Keratinocyte (primary cell): ENCODE data around the gene FUCA2. TPM values are rescaled to one million over a fixed set of nuclear protein-coding genes. Genes with fewer than 3 reads are reported as not detected.

Source experiments
- DNase-seq: peaks from one replicate; pipeline ENCODE4 v3.0.0-alpha.2; 2011; ENCODE audit warnings: low read depth, missing footprints, low spot score
- FAIRE-seq: peaks from 2 replicates; lab custom pipeline; 2011; peaks lifted over from hg19 to GRCh38; lab: Jason Lieb, UNC
- H2AFZ ChIP-seq: 2 replicates; pipeline ENCODE4 v1.6.0; 2012; ENCODE audit warnings: low read length, control low read depth, inconsistent platforms; ENCODE audit not compliant: control insufficient read depth
- H3K27ac ChIP-seq: 2 replicates; pipeline ENCODE4 v1.5.1; 2011; ENCODE audit warnings: low read length; ENCODE audit not compliant: control insufficient read depth, insufficient read depth
- H3K27me3 ChIP-seq: 3 replicates; pipeline ENCODE4 v1.6.0; 2011; ENCODE audit warnings: low read length; ENCODE audit not compliant: control insufficient read depth, insufficient read depth; ENCODE audit errors: extremely low read depth
- H3K36me3 ChIP-seq, 2 experiments: 2 replicates in 1 of 2; 3 replicates in 1 of 2; pipeline ENCODE4 v1.5.1; 2011; ENCODE audit warnings: low read length in 2 of 2, mild to moderate bottlenecking in 1 of 2; ENCODE audit not compliant: control insufficient read depth in 2 of 2, insufficient read depth in 2 of 2; ENCODE audit errors: extremely low read depth in 1 of 2
- H3K4me1 ChIP-seq: 3 replicates; pipeline ENCODE4 v1.5.1; 2011; ENCODE audit warnings: low read length; ENCODE audit not compliant: control insufficient read depth, insufficient read depth; ENCODE audit errors: extremely low read depth
- H3K4me2 ChIP-seq: 3 replicates; pipeline ENCODE4 v1.6.0; 2011; ENCODE audit warnings: low read depth, low read length; ENCODE audit not compliant: control insufficient read depth, insufficient read depth; ENCODE audit errors: extremely low read depth
- H3K4me3 ChIP-seq, 3 experiments: fragments of 200-600 bp in 1 of 3; sonication (generic) in 1 of 3; 2 replicates in 2 of 3; 3 replicates in 1 of 3; pipeline ENCODE4 v1.5.1; 2011 to 2016; ENCODE audit warnings: low read length in 3 of 3, mild to moderate bottlenecking in 3 of 3, control low read depth in 2 of 3, inconsistent platforms in 1 of 3, low read depth in 1 of 3, mixed read lengths in 1 of 3, mixed run types in 1 of 3, moderate library complexity in 1 of 3; ENCODE audit not compliant: control insufficient read depth in 2 of 3, insufficient read depth in 2 of 3; ENCODE audit errors: extremely low read depth in 1 of 3
- H3K79me2 ChIP-seq: 2 replicates; pipeline ENCODE4 v1.6.0; 2012; ENCODE audit warnings: low read length; ENCODE audit not compliant: control insufficient read depth, insufficient read depth
- H3K9ac ChIP-seq: 3 replicates; pipeline ENCODE4 v1.6.0; 2011; ENCODE audit warnings: low read length; ENCODE audit not compliant: control insufficient read depth, insufficient read depth; ENCODE audit errors: extremely low read depth
- H3K9me1 ChIP-seq: 3 replicates; pipeline ENCODE4 v1.6.0; 2011; ENCODE audit warnings: low read length; ENCODE audit not compliant: control insufficient read depth, insufficient read depth; ENCODE audit errors: extremely low read depth
- H3K9me3 ChIP-seq: 2 replicates; pipeline ENCODE4 v1.5.1; 2012; ENCODE audit warnings: low read depth, low read length; ENCODE audit not compliant: control insufficient read depth
- H4K20me1 ChIP-seq: 3 replicates; pipeline ENCODE4 v1.6.0; 2011; ENCODE audit warnings: low read length; ENCODE audit not compliant: control insufficient read depth, insufficient read depth; ENCODE audit errors: extremely low read depth
- EZH2 ChIP-seq: IDR thresholded peaks from one replicate; pipeline ENCODE4 v1.6.1; 2012; ENCODE audit warnings: inconsistent platforms, mild to moderate bottlenecking, low read length, moderate library complexity
- dilution Hi-C: fragments of 300-500 bp; cut with MboI; formaldehyde crosslinking; loops from one replicate; pipeline ENCODE4 v1.7.0; 2020; ENCODE audit warnings: low sequenced_read_pairs; ENCODE audit not compliant: extremely low pct_ligation_motif_present
- polyA plus RNA-seq, 5 experiments: library from polyadenylated mRNA; depleted of rRNA in 3 of 5; stranded (reverse) in 3 of 5; stranded (forward) in 1 of 5; unstranded in 1 of 5; fragments of >200 nt; gene quantifications; 1 replicate in 1 of 5; 2 replicates in 3 of 5; 3 replicates in 1 of 5; pipeline versions ENCODE4 v1.2.1 to v1.2.3, GENCODE V29; 2011 to 2012; ENCODE audit warnings: missing spikeins in 2 of 5, low read depth in 1 of 5, low replicate concordance in 1 of 5
- TF ChIP-seq, protein P1 (sequence below), 3 experiments: IDR thresholded peaks in 1 of 3; conservative IDR thresholded peaks in 1 of 3; optimal IDR thresholded peaks in 1 of 3; 2 replicates in 2 of 3; 3 replicates in 1 of 3; pipeline versions ENCODE3 to v1.5.1; 2011; ENCODE audit warnings: low read length in 3 of 3, mild to moderate bottlenecking in 3 of 3, moderate library complexity in 2 of 3, control low read depth in 1 of 3, inconsistent platforms in 1 of 3; ENCODE audit not compliant: insufficient read depth in 2 of 3; ENCODE audit errors: extremely low read depth in 1 of 3

FUCA2 gene
- polyA plus RNA-seq, 1 donor (not counting 4 experiments of a cell fraction or from before 2014, with no cell fraction given), result 12.5 TPM

- Histone ChIP-seq H3K4me2 (no peak overlapping the region), H4K20me1 (no peaks in the 10 kb centered on the region), H3K79me2 (no peaks in the 10 kb centered on the region), H3K9me3 (no peaks in the 10 kb centered on the region), H3K27me3 (no peaks in the 10 kb centered on the region), H3K27ac (no peak overlapping the region), H3K4me3 (no peak overlapping the region), H3K4me1 (no peaks in the 10 kb centered on the region), H3K36me3 (no peaks in the 10 kb centered on the region), H3K9me1 (no peaks in the 10 kb centered on the region), H2AFZ (no peak overlapping the region), H3K9ac (no peak overlapping the region)
- dilution Hi-C loops, result no loop called here
- TF ChIP-seq EZH2, result no peak
- TF ChIP-seq, protein P1, sequence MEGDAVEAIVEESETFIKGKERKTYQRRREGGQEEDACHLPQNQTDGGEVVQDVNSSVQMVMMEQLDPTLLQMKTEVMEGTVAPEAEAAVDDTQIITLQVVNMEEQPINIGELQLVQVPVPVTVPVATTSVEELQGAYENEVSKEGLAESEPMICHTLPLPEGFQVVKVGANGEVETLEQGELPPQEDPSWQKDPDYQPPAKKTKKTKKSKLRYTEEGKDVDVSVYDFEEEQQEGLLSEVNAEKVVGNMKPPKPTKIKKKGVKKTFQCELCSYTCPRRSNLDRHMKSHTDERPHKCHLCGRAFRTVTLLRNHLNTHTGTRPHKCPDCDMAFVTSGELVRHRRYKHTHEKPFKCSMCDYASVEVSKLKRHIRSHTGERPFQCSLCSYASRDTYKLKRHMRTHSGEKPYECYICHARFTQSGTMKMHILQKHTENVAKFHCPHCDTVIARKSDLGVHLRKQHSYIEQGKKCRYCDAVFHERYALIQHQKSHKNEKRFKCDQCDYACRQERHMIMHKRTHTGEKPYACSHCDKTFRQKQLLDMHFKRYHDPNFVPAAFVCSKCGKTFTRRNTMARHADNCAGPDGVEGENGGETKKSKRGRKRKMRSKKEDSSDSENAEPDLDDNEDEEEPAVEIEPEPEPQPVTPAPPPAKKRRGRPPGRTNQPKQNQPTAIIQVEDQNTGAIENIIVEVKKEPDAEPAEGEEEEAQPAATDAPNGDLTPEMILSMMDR (optimal IDR thresholded peaks at IDR 0.05 in 1 of 3, IDR thresholded peaks at IDR 0.05 in 1 of 3, conservative IDR thresholded peaks at IDR 0.05 in 1 of 3; ENCODE audit: extremely low read depth in 1 of 3, insufficient read depth in 2 of 3, low read length in 3 of 3), result no peak
- no peak for DNase-seq
- no peak for FAIRE-seq
Observed at GRCh38 chr6:143505111-143505510, 6.4 kb downstream of the FUCA2 start.

DNA sequence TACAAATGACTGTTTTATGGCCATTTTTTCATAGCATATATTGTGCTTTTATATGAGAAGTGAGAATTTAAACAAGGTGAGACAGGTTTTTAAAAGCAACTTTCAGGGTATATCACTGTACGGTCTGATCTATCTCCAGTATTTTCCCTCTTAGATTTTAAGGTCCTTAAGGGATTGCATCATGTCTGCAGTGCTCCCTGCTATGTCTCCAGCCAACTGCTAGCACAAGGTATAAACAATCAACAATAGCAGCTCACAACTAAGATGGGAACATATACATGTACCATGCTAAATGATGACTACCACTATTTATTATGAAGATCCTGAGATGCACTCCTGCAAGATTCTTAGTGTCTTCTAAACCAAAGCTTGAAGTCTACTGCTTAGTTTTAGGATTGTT, 7.2 kb downstream of the FUCA2 start:
- Histone ChIP-seq H3K27me3 (no peaks in the 10 kb centered on the region), H3K4me2 (no peak overlapping the region), H3K9me3 (no peaks in the 10 kb centered on the region), H3K9ac (no peak overlapping the region), H3K4me3 (no peak overlapping the region), H3K27ac (no peak overlapping the region), H3K4me1 (no peaks in the 10 kb centered on the region), H4K20me1 (no peaks in the 10 kb centered on the region), H2AFZ (no peak overlapping the region), H3K36me3 (no peaks in the 10 kb centered on the region), H3K79me2 (no peaks in the 10 kb centered on the region), H3K9me1 (no peaks in the 10 kb centered on the region)
- TF ChIP-seq EZH2, result no peak
- TF ChIP-seq, protein P1 (optimal IDR thresholded peaks at IDR 0.05 in 1 of 3, IDR thresholded peaks at IDR 0.05 in 1 of 3, conservative IDR thresholded peaks at IDR 0.05 in 1 of 3; ENCODE audit: extremely low read depth in 1 of 3, insufficient read depth in 2 of 3, low read length in 3 of 3), result no peak
- dilution Hi-C loops, result no loop called here
- FAIRE-seq, result no peak
- DNase-seq, result no peak
